ENCODE data around the gene DDX11.
"Not testable (repeated sequence)": the region's sequence is repeated elsewhere in the genome, so short reads cannot be mapped to it uniquely, and the experiment has no call there.

Gene DDX11

DNA sequence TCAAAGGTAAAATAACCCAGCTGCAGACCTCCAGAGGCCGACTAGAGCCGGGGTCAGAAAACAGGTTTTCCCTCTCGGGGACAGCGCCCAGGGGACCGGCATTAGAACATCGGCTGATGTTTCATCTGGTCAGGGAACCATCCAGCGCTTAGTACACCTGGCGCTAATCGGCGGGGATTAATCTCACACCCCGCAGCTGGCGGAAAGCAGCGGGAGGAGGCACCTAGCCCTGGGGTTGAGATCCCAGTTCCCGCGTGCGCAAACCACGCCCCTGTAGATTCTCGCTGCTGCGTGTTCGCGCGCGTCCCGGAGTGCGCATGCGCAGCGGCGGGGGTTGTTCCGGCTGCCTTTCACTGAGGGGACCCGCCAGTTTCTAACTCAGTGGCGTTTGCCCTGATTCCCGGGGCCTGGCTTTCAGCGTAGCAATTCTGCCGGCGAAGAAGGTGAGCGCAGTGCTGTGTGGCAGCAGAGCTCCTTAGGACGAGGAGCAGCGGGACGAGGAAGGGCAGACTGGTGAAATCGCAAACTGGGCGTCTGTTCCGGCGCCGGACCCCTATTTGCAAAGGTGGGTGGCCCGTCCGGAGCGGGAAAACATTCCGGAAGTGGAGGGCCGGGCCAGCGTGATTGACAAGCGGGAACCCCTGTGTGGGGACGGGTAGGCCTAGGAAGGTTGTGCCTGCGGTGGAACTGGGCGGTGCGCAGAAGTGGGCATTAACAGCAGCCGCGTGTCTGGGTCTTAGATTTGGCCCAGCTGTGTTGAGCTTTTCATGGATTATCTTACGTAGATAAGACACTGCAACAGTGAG lies at the start of gene DDX11:
DDX11 (plus strand) TSS at position 334 of the 806 bp plus-strand sequence. CDS start 4,534 bp downstream, outside the sequence.
- in situ Hi-C loops (cut with MboI; ENCODE audit: low sequenced_read_pairs) = not testable (repeated sequence)

- in situ Hi-C loops (cut with MboI; ENCODE audit: low sequenced_read_pairs) = no loop called here
Measured at GRCh38 chr12:31026202-31026601, 47.5 kb upstream of the DDX11 start.

DNA sequence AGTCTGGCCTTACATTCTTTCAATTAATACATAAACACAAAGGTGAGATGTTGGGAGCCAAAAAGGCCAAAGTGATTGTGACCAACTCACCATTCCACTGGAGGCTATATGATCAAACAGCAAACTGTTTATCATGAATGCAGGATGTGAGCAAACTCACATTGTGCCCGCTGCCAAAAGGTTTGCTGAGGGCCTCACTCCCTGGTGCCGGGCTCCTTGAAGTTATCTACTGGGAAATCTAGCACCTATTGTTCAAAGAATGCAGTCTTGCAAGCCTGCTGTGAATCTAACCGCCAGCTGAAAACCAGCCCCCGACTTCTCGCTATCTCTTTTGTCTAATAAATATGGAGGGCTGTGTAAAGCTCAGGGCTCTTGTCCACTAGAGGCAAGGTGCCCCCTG lies 46.7 kb upstream of the DDX11 start:
- in situ Hi-C loops (cut with MboI; ENCODE audit: low sequenced_read_pairs) = not testable (repeated sequence)

- in situ Hi-C loops (cut with MboI; ENCODE audit: low sequenced_read_pairs) = no loop called here
Measured at GRCh38 chr12:31029468-31029867, 44.2 kb upstream of the DDX11 start.

DNA sequence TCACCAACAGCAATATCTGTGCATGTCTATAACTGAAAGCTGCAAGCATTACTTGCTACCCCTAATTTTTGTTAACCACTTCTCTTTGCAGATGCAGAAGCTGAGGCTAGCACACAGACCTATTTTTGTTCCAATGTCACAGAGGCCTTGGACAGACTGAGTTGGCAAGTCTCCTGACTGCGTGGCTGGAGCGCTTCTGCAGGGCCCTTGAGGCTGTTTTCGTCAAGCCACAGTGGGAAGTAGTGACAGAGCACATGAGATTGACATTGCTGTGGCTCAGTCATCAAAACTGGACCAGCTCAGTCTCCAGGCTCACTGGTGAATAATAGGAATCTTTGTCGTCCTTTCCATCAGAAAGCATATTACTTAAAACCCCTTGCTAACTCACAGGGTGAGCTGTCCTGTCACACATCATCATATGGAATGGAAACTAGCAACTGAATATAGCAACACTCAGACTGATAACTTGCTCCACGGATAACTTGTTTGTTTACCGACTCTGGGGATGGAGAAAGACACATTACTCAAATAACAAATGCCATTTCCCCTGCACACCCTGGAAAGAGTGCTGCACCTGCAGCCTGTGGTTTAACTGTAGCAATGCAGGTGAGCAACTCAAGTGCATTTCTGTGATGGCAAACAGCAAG lies 43.6 kb upstream of the DDX11 start:
- in situ Hi-C loops (cut with MboI; ENCODE audit: low sequenced_read_pairs) = no loop called here

DNA sequence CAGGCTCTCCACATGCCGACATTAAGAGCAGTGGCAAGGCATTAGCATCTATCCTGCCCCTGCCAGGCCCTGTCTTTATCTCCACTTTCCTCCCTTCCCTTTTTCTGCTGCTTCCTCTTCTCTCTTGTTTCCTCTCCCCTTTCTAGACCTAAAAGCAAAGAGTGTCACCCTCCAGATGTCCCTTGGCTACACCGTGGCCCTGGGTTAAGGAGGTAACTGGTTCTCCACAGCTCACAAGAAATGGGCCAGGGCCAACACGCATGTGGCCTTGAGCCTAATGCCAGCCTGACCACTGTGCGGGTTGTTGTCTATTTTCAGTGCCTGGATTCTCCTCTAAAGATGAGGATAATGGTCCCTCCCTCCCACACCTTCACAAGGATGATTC lies 41.7 kb upstream of the DDX11 start:
- in situ Hi-C loops (cut with MboI; ENCODE audit: low sequenced_read_pairs) = no loop called here

DNA sequence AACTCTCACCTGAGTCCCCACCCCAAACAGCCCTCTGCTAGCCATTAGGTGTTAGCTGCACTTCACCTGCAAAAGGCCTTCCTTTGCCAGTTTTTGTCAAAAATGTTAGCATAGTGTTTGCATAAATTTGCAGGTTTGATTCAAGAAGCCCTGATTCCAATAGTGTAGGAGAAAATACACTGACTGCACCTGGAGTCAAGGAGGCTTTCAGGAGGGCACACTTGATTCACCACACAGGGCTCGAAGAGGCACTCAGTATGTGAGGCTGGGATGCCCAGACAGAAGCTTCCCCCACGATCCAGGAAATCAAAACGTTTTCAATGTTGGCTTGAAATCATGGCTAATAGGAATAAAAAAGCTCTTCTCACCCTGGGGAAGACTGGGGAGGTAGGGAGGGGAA lies 40.5 kb upstream of the DDX11 start:
- in situ Hi-C loops (cut with MboI; ENCODE audit: low sequenced_read_pairs) = no loop called here

DNA sequence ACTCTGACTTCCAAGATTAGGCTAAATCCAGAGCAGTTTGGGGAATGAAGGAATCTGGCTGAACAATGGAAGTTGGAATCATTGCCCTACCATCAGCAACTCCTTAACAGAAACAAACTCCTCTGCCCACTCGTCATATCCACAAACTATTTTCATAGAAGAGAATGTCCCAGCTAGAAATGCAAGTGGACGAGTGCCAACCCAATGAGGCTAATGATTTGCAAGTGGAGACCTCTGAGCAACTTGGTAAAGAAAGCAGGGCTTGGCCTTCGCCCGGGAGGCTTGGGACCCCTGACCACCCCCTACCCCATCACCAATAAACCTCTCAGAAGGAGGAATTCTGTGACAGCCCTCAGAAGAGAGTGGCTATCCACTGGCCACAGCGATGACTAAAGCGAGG lies 40.0 kb upstream of the DDX11 start:
- in situ Hi-C loops (cut with MboI; ENCODE audit: low sequenced_read_pairs) = no loop called here

DNA sequence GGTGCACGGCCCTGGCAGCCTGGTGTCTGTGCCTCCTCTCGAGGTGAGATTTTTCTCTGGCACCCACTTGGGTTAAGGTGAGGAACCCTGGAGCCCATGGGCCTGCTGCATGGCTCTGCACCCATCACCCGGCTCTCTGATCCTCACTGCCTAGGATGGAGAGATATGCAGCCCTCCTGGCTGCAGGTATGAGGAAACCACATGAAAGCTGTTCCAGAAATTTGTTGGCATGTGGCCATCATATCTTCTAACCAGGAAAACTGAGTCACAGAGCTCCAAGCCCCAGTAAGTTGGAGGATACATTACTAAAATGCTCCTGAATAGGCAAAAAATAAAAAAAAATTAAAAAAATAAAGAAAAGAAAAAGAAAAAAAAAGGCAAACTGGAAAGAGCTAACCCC lies 39.3 kb upstream of the DDX11 start:
- in situ Hi-C loops (cut with MboI; ENCODE audit: low sequenced_read_pairs) = no loop called here

DNA sequence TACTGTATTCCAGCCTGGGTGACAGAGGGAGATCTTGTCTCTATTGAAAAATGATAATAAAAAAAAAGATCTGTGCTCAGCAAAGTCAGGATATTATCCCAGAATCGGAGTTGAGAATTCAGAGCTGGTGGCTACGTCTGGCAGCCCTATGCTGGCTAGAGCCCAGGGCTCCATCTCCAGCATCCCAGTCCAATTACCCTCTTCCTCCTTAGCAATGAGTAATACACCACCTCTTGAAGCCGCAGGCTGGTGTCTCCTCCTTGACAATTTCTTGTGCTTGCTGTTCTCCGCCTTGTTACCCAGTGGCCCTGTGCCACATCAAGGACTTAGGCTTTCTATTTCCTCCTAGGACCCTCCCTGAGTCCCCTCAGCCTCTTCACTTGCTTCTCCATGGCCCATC lies 38.4 kb upstream of the DDX11 start:
- in situ Hi-C loops (cut with MboI; ENCODE audit: low sequenced_read_pairs) = no loop called here

- in situ Hi-C loops (cut with MboI; ENCODE audit: low sequenced_read_pairs) = no loop called here
Measured at GRCh38 chr12:31035967-31036665, 37.5 kb upstream of the DDX11 start.

DNA sequence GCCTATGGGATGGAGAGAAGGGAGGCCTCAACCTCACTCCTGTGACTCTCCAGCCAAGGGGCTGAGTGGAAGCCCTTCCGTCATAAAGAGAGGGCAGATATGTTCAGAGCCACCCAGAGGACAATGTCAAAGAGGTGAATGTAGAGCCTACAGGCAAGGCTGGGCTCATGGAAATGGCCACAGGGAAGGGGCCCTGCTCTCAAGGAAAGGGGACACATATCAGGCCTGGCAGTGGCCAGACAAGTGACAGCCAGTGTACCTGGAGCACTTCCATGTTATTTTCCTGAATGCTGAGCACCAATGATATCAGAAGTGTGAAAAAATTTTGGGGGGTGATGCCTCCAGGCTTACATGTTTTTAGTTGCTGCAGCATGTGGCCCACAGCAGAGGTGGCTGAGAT lies 36.6 kb upstream of the DDX11 start:
- in situ Hi-C loops (cut with MboI; ENCODE audit: low sequenced_read_pairs) = no loop called here

DNA sequence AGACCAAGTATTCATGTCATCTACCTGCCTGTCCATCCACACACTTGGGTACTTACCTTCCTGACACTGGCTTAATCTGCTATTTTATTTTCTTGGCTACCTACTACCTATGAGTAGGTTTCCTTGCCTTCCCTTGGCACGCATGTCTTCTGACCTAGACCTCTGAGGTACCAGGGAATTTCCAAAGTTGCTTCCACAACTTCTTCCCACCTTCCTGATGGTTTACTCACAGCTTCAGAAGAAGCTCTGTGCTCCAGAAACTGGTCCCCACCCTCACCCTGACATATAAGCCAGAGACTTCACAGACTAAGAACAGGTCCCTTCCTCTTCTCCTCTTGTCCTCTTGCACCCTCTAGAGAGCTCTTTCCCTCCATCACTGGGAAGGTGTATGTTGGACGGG lies 35.7 kb upstream of the DDX11 start:
- in situ Hi-C loops (cut with MboI; ENCODE audit: low sequenced_read_pairs) = no loop called here

DNA sequence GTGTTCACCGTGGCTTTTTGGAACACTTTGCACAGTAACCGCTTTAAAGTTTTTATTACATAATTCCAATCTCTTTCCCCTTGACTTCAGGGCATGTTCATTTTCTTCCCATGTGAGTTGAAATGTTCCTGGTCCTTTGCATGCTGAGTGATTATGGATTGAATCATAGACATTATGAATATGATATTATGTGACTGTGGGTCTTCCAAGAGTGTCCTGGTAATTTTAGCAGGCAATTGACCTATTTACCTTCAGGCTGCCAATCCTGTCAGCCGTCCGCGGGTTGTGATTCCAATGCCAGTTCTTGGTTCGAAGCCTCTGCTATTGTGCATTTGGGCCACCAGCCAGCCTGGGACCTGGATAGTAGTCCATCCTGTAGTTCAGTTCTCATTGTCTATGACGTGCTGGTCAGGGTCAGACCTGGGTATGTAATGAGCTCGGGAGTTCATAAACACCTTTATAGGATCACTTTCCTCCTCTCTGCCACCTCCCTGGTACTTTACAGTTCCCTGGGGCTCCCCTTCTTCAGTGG lies 32.6 kb upstream of the DDX11 start:
- in situ Hi-C loops (cut with MboI; ENCODE audit: low sequenced_read_pairs) = no loop called here

GRCh38 chr12:31050143-31050542 lies 23.5 kb upstream of the DDX11 start:
- in situ Hi-C loops (cut with MboI; ENCODE audit: low sequenced_read_pairs) = not testable (repeated sequence)

DNA sequence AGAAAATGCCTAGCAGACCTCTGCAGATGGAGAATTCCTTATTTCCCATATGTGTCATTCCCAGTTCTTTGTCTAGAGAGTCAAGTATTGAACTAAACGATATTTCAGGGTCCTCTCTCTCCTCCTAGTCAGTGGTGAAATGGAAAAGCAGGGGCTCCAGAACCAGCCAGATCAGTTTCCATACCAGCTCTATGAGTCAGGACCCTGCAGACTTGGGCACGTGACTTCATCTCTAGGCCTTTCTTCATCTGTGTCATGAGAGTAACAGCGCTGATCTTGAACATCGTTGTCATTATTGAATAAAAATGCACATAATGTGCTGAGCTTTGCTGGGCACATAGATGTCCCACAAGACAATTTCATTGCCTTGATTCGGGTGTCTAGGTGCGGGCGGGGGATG lies 23.1 kb upstream of the DDX11 start:
- in situ Hi-C loops (cut with MboI; ENCODE audit: low sequenced_read_pairs) = not testable (repeated sequence)

- in situ Hi-C loops (cut with MboI; ENCODE audit: low sequenced_read_pairs) = not testable (repeated sequence)
Measured at GRCh38 chr12:31051692-31052091, 22.0 kb upstream of the DDX11 start.

DNA sequence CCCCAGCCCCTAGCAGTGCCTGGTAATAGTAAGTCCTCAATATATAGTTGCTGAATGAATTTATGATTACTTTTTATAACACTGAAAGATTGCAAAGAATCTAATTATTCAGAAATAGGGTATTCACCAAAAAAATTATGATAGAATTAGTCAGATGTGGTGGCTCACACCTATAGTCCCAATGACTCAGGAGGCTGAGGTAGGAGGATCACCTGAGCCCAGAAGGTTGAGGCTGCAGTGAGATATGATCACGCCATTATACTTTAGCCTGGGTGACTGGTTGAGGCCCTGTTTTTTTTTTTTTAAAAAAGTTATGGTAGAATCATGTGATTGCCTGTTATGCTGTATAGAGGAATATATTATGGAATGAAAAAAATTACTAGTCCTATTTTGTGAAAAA lies 21.5 kb upstream of the DDX11 start:
- in situ Hi-C loops (cut with MboI; ENCODE audit: low sequenced_read_pairs) = not testable (repeated sequence)

DNA sequence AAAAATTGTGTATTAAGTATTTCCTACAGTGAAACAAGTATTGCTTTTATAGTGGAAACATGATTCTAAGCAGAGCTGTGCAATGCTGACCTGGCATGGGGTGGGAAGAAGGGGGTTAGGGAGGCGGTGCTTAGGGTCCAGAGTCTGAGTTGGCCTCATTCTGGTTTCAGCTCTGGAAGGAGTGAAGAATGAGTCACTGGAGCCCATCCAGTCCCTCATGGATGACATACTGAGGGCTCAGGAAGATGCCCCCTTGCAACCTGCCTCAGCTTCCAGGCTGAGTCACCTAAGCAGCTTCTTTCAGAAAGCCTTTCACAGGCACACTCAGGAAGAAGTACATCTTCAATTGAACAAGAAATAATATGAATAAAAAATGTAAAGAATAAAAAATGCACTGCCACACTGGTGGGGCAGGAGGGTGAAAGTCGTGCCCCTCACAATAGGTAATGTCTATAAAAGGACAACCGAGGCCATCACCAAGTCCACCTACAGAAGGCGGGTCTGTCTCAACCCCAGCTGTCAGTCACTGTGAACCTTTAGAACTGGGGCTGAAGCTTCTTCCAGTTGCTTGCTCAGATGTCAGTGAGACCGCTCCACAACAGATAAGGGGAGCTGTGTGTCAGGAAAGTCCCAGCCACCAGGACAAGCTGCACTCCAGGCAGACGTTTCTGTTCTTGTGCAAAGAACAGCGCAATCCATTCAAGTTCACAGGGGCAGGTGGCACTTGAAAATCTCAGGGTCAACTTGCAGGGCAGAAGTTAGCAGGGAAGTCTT lies 20.8 kb upstream of the DDX11 start:
- in situ Hi-C loops (cut with MboI; ENCODE audit: low sequenced_read_pairs) = not testable (repeated sequence)

- in situ Hi-C loops (cut with MboI; ENCODE audit: low sequenced_read_pairs) = not testable (repeated sequence)
Measured at GRCh38 chr12:31053944-31054343, 19.7 kb upstream of the DDX11 start.

GRCh38 chr12:31057671-31058070 lies 16.0 kb upstream of the DDX11 start:
- in situ Hi-C loops (cut with MboI; ENCODE audit: low sequenced_read_pairs) = no loop called here

Data from HL-60/S4 treated with retinoic acid at 250 ng/mL for 4 days and 3 days (cell line).